A549 (cell line): ENCODE measurements around the gene RFX3.

Experiments
- CTCF ChIP-seq: fragments of >200 bp; sonication (Bioruptor Twin); formaldehyde crosslinking; IDR thresholded peaks from 3 replicates; pipeline ENCODE4 v1.5.1; 2016
- MYC ChIP-seq: IDR thresholded peaks from 2 replicates; pipeline ENCODE4 v1.6.1; 2012; ENCODE audit warnings: mild to moderate bottlenecking, inconsistent platforms, low read length, improper control_type of control experiment, borderline replicate concordance
- PHF8 ChIP-seq: fragments of 200-600 bp; sonication (generic); IDR thresholded peaks from 2 replicates; pipeline ENCODE4 v1.6.1; 2016; ENCODE audit warnings: low read depth, mild to moderate bottlenecking, antibody characterized with exemption, moderate library complexity, borderline replicate concordance
- POLR2A ChIP-seq: IDR thresholded peaks from 2 replicates; pipeline ENCODE4 v1.6.1; 2012; ENCODE audit warnings: mild to moderate bottlenecking, low read length
- RCOR1 ChIP-seq: fragments of 150-350 bp; IDR thresholded peaks from 2 replicates; pipeline ENCODE4 v1.6.1; 2014; ENCODE audit warnings: antibody characterized with exemption, low read length, low read depth
- REST ChIP-seq: fragments of 200-600 bp; sonication (generic); IDR thresholded peaks from 2 replicates; pipeline ENCODE4 v1.6.1; 2016; ENCODE audit warnings: antibody characterized with exemption, mild to moderate bottlenecking, moderate library complexity
- SMC3 ChIP-seq: fragments of >200 bp; sonication (Bioruptor Twin); formaldehyde crosslinking; IDR thresholded peaks from 3 replicates; pipeline ENCODE4 v1.6.1; 2018; ENCODE audit warnings: inconsistent platforms
- SREBF2 ChIP-seq: fragments of 450-650 bp; IDR thresholded peaks from 2 replicates; pipeline ENCODE4 v1.6.1; 2014; ENCODE audit warnings: mild to moderate bottlenecking, moderate library complexity
- TF ChIP-seq, protein P1 (sequence below): IDR thresholded peaks from 2 replicates; pipeline ENCODE4 v1.6.1; 2012

- TF ChIP-seq CTCF (no peak), SMC3 (no peak), SREBF2 (no peak), MYC (no peak), POLR2A (no peak), RCOR1 (no peak), REST (no peak), PHF8 (no peak)
- TF ChIP-seq, protein P1, sequence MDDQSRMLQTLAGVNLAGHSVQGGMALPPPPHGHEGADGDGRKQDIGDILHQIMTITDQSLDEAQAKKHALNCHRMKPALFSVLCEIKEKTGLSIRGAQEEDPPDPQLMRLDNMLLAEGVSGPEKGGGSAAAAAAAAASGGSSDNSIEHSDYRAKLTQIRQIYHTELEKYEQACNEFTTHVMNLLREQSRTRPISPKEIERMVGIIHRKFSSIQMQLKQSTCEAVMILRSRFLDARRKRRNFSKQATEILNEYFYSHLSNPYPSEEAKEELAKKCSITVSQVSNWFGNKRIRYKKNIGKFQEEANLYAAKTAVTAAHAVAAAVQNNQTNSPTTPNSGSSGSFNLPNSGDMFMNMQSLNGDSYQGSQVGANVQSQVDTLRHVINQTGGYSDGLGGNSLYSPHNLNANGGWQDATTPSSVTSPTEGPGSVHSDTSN = no peak
These were observed 47.2 kb downstream of the RFX3 start for GRCh38 chr9:3478549-3478953.
